GM19372 (cell line): Measurements from ENCODE around the gene BRPF1.
"Not testable (repeated sequence)": the region's sequence is repeated elsewhere in the genome, so short reads cannot be mapped to it uniquely, and the experiment has no call there.

Experiments
- ATAC-seq: cut with Tn5 transposase; IDR thresholded peaks from one replicate; pipeline ENCODE4 v1.9.1; 2021; ENCODE audit warnings: mild to moderate bottlenecking, low read depth, moderate library complexity; ENCODE audit not compliant: unreplicated experiment

Gene BRPF1

GRCh38 chr3:9762871-9763270 lies 31.3 kb downstream of the BRPF1 start:
- no peak for ATAC-seq

GRCh38 chr3:9765865-9766264 lies 34.3 kb downstream of the BRPF1 start:
- ATAC-seq = no peak

GRCh38 chr3:9767418-9767817 lies 35.9 kb downstream of the BRPF1 start:
- no peak for ATAC-seq

GRCh38 chr3:9768141-9768775 lies 36.7 kb downstream of the BRPF1 start:
- no peak for ATAC-seq

- ATAC-seq = no peak
Measured at GRCh38 chr3:9769012-9769411, 37.5 kb downstream of the BRPF1 start.

- ATAC-seq = no peak
Measured at GRCh38 chr3:9769426-9770275, 38.1 kb downstream of the BRPF1 start, which contains the start of gene CAMK1. Gene CAMK1, minus strand, starts transcription at chr3:9769947. Its CDS starts 2,198 bp downstream, at chr3:9767749.

GRCh38 chr3:9770276-9770812 lies 38.8 kb downstream of the BRPF1 start:
- no peak for ATAC-seq

GRCh38 chr3:9771007-9771406 lies 39.5 kb downstream of the BRPF1 start:
- ATAC-seq = not testable (repeated sequence)

GRCh38 chr3:9776896-9777693 lies 45.6 kb downstream of the BRPF1 start:
- ATAC-seq = no peak

- no peak for ATAC-seq
Measured at GRCh38 chr3:9777694-9778021, 46.1 kb downstream of the BRPF1 start.

- no peak for ATAC-seq
Measured at GRCh38 chr3:9778143-9779074, 46.9 kb downstream of the BRPF1 start.

GRCh38 chr3:9779075-9779593 lies 47.6 kb downstream of the BRPF1 start:
- ATAC-seq = no peak

- peak; percentile 71 for ATAC-seq
Measured at GRCh38 chr3:9779721-9780457, 48.4 kb downstream of the BRPF1 start.

GRCh38 chr3:9780458-9780812 lies 48.9 kb downstream of the BRPF1 start:
- no peak for ATAC-seq

GRCh38 chr3:9780910-9781309 lies 49.4 kb downstream of the BRPF1 start:
- no peak for ATAC-seq

- ATAC-seq = no peak
Measured at GRCh38 chr3:9781551-9781950, 50.0 kb downstream of the BRPF1 start.

GRCh38 chr3:9781978-9782603 lies 50.6 kb downstream of the BRPF1 start:
- no peak for ATAC-seq

GRCh38 chr3:9782770-9783169 lies 51.2 kb downstream of the BRPF1 start:
- ATAC-seq = no peak

GRCh38 chr3:9783954-9784353 lies 52.4 kb downstream of the BRPF1 start:
- ATAC-seq = no peak
